Nucleus accumbens (tissue), 56 donors: ENCODE measurements around the gene KISS1.

ENCODE experiments used
- DNase-seq, 56 donors: peaks; one replicate each; lab custom pipeline; 2025; lab: John Stamatoyannopoulos, UW

KISS1 gene

GRCh38 chr1:204194080-204194479 lies 2.2 kb downstream of the KISS1 start:
- no peak for DNase-seq

- DNase-seq, result no peak
Observed at GRCh38 chr1:204192589-204193352, 3.5 kb downstream of the KISS1 start.

GRCh38 chr1:204192046-204192445 lies 4.2 kb downstream of the KISS1 start:
- no peak for DNase-seq

- peak in 42 of 56 donors; percentile 7 to 77 (median 34) for DNase-seq
Observed at GRCh38 chr1:204191456-204191855, 4.8 kb downstream of the KISS1 start.

GRCh38 chr1:204190212-204191211 lies 5.8 kb downstream of the KISS1 start:
- DNase-seq, result peak in 4 of 56 donors; percentile 11 to 27 (median 22)

GRCh38 chr1:204188959-204189639 lies 7.2 kb downstream of the KISS1 start:
- peak in 31 of 56 donors; percentile 5 to 77 (median 36) for DNase-seq

- DNase-seq, result no peak
Observed at GRCh38 chr1:204186597-204186996, 9.7 kb downstream of the KISS1 start.

GRCh38 chr1:204181116-204181515 lies 15.2 kb downstream of the KISS1 start:
- DNase-seq, result no peak

- DNase-seq, result no peak
Observed at GRCh38 chr1:204180133-204180532, 16.2 kb downstream of the KISS1 start.

GRCh38 chr1:204178487-204179281 lies 17.6 kb downstream of the KISS1 start:
- no peak for DNase-seq

GRCh38 chr1:204177133-204177532 lies 19.2 kb downstream of the KISS1 start:
- DNase-seq, result no peak

GRCh38 chr1:204176049-204176448 lies 20.2 kb downstream of the KISS1 start:
- DNase-seq, result no peak

- no peak for DNase-seq
Observed at GRCh38 chr1:204174958-204175357, 21.3 kb downstream of the KISS1 start.

GRCh38 chr1:204172404-204173029 lies 23.8 kb downstream of the KISS1 start:
- peak in 1 of 56 donors; percentile 22 for DNase-seq

GRCh38 chr1:204171751-204172178 lies 24.5 kb downstream of the KISS1 start:
- DNase-seq, result no peak

GRCh38 chr1:204170494-204171155 lies 25.7 kb downstream of the KISS1 start:
- DNase-seq, result no peak

- DNase-seq, result no peak
Observed at GRCh38 chr1:204169858-204170257, 26.4 kb downstream of the KISS1 start.

- no peak for DNase-seq
Observed at GRCh38 chr1:204167730-204168129, 28.6 kb downstream of the KISS1 start.

GRCh38 chr1:204166219-204166618 lies 30.1 kb downstream of the KISS1 start, which contains the start of gene REN:
Gene REN (minus strand): TSS chr1:204166337. CDS start chr1:204166293, 44 bp downstream.
- no peak for DNase-seq
